ENCODE measurements around the gene EFCAB5. TPM values are rescaled to one million over a fixed set of nuclear protein-coding genes. Genes with fewer than 3 reads are reported as not detected.
"Not testable (repeated sequence)": the region's sequence is repeated elsewhere in the genome, so short reads cannot be mapped to it uniquely, and the experiment has no call there.

The EFCAB5 gene
- 0.08 to 0.17 TPM (median 0.13 TPM) in 3 replicates for polyA plus RNA-seq
- polyA plus RNA-seq (2011; ENCODE audit: low read depth), result 0.51 TPM
- polyA plus RNA-seq (2011; cell fraction: cytosol; rRNA removed), result 0.09 and 0.10 TPM in 2 replicates
- polyA plus RNA-seq (2011; cell fraction: nucleus; rRNA removed), result 0.28 and 0.33 TPM in 2 replicates
- 0.08 and 0.29 TPM in 2 replicates for polyA plus RNA-seq (2012; ENCODE audit: low replicate concordance)
- not detected in 3 replicates for polyA minus RNA-seq
- polyA minus RNA-seq (2011; cell fraction: cytosol; rRNA and poly(A)+ RNA removed), result not detected
- polyA minus RNA-seq (2011; cell fraction: nucleus; rRNA and poly(A)+ RNA removed), result 0.74 and 1.2 TPM in 2 replicates

DNA sequence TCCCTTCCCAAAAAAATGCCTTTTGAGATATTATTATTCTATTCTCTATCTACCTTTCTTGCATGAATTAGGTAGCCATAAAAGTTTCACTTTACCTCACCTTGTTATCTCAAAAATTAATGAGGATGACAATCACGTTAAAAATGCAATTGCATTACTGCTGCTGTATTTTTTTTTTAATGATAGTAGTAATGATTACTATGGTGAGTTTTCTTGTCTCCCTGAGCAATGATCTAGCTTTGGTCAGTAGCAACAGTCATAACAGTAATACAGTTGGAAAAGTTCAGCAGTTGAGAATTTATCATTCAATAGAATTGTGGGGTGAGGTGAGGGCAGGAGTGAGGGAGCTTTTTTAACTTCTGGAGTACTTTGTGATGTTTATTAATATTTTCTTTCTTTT, at the start of gene EFCAB5:
Gene EFCAB5 (plus strand): TSS at position 301 of the 400 bp plus-strand sequence. CDS start 163 bp downstream, outside the sequence.
- no peak for TF ChIP-seq EZH2 (IDR thresholded peaks at IDR 0.05; ENCODE audit: low read length)
- TF ChIP-seq, protein P1, sequence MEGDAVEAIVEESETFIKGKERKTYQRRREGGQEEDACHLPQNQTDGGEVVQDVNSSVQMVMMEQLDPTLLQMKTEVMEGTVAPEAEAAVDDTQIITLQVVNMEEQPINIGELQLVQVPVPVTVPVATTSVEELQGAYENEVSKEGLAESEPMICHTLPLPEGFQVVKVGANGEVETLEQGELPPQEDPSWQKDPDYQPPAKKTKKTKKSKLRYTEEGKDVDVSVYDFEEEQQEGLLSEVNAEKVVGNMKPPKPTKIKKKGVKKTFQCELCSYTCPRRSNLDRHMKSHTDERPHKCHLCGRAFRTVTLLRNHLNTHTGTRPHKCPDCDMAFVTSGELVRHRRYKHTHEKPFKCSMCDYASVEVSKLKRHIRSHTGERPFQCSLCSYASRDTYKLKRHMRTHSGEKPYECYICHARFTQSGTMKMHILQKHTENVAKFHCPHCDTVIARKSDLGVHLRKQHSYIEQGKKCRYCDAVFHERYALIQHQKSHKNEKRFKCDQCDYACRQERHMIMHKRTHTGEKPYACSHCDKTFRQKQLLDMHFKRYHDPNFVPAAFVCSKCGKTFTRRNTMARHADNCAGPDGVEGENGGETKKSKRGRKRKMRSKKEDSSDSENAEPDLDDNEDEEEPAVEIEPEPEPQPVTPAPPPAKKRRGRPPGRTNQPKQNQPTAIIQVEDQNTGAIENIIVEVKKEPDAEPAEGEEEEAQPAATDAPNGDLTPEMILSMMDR (optimal IDR thresholded peaks at IDR 0.05 in 1 of 3, IDR thresholded peaks at IDR 0.05 in 1 of 3, conservative IDR thresholded peaks at IDR 0.05 in 1 of 3; ENCODE audit: extremely low read depth in 1 of 3, insufficient read depth in 2 of 3, low read length in 3 of 3), result no peak
- no peak within 1 kb of the TSS for H3K4me3 ChIP-seq (ENCODE audit: control insufficient read depth in 2 of 3, extremely low read depth in 1 of 3, insufficient read depth in 2 of 3, low read depth in 1 of 3, low read length in 3 of 3)
- H3K4me2 ChIP-seq (ENCODE audit: control insufficient read depth, extremely low read depth, insufficient read depth, low read depth, low read length), result no peak within 1 kb of the TSS
- dilution Hi-C loops (cut with MboI; ENCODE audit: extremely low pct_ligation_motif_present, low sequenced_read_pairs), result no loop called here
- no peaks in the 10 kb centered on the region for H4K20me1 ChIP-seq (ENCODE audit: control insufficient read depth, extremely low read depth, insufficient read depth, low read length)
- no peaks in the 10 kb centered on the region for H3K36me3 ChIP-seq (ENCODE audit: control insufficient read depth in 2 of 2, extremely low read depth in 1 of 2, insufficient read depth in 2 of 2, low read length in 2 of 2)
- H2AFZ ChIP-seq (ENCODE audit: control insufficient read depth, low read length), result no peak within 1 kb of the TSS
- no peaks in the 10 kb centered on the region for H3K27me3 ChIP-seq (ENCODE audit: control insufficient read depth, extremely low read depth, insufficient read depth, low read length)
- DNase-seq (ENCODE audit: low read depth, low spot score) (no peak), FAIRE-seq (no peak)
- no peak within 1 kb of the TSS for H3K27ac ChIP-seq (ENCODE audit: control insufficient read depth, insufficient read depth, low read length)
- H3K9ac ChIP-seq (ENCODE audit: control insufficient read depth, extremely low read depth, insufficient read depth, low read length), result no peak within 1 kb of the TSS
- no peaks in the 10 kb centered on the region for H3K9me3 ChIP-seq (ENCODE audit: control insufficient read depth, low read depth, low read length)
- H3K9me1 ChIP-seq (ENCODE audit: control insufficient read depth, extremely low read depth, insufficient read depth, low read length), result no peaks in the 10 kb centered on the region
- no peaks in the 10 kb centered on the region for H3K4me1 ChIP-seq (ENCODE audit: control insufficient read depth, extremely low read depth, insufficient read depth, low read length)
- H3K79me2 ChIP-seq (ENCODE audit: control insufficient read depth, insufficient read depth, low read length), result no peaks in the 10 kb centered on the region

DNA sequence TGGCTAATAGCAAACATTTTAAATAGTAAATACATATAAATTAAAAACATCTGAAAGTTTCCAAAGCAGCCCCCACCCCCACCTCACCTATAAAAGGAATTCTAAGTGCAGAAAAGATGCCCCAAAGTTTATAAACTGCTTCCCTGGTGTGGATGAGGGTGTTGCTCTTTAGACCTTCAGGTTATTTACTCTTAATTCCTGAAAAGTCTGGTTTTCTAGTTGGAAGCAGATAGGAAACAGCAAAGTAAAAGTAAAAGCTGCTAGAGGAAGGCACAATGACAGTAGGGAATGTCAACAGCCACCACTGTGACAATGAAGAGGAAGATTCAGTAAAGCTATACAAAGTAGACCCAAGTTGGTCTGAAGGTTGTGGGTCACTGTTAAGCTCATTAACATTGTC, 49.2 kb upstream of the EFCAB5 start:
- Histone ChIP-seq H4K20me1 (ENCODE audit: control insufficient read depth, extremely low read depth, insufficient read depth, low read length) (no peaks in the 10 kb centered on the region), H3K9me3 (ENCODE audit: control insufficient read depth, low read depth, low read length) (no peaks in the 10 kb centered on the region), H3K9ac (ENCODE audit: control insufficient read depth, extremely low read depth, insufficient read depth, low read length) (no peak overlapping the region), H3K4me2 (ENCODE audit: control insufficient read depth, extremely low read depth, insufficient read depth, low read depth, low read length) (no peak overlapping the region), H3K4me3 (ENCODE audit: control insufficient read depth in 2 of 3, extremely low read depth in 1 of 3, insufficient read depth in 2 of 3, low read depth in 1 of 3, low read length in 3 of 3) (no peak overlapping the region), H3K36me3 (ENCODE audit: control insufficient read depth in 2 of 2, extremely low read depth in 1 of 2, insufficient read depth in 2 of 2, low read length in 2 of 2) (no peaks in the 10 kb centered on the region), H3K4me1 (ENCODE audit: control insufficient read depth, extremely low read depth, insufficient read depth, low read length) (peaks cover 10% of the 10 kb centered on the region), H2AFZ (ENCODE audit: control insufficient read depth, low read length) (no peak overlapping the region), H3K79me2 (ENCODE audit: control insufficient read depth, insufficient read depth, low read length) (peaks cover 45% of the 10 kb centered on the region), H3K27ac (ENCODE audit: control insufficient read depth, insufficient read depth, low read length) (no peak overlapping the region), H3K9me1 (ENCODE audit: control insufficient read depth, extremely low read depth, insufficient read depth, low read length) (no peaks in the 10 kb centered on the region), H3K27me3 (ENCODE audit: control insufficient read depth, extremely low read depth, insufficient read depth, low read length) (no peaks in the 10 kb centered on the region)
- TF ChIP-seq, protein P1 (optimal IDR thresholded peaks at IDR 0.05 in 1 of 3, IDR thresholded peaks at IDR 0.05 in 1 of 3, conservative IDR thresholded peaks at IDR 0.05 in 1 of 3; ENCODE audit: extremely low read depth in 1 of 3, insufficient read depth in 2 of 3, low read length in 3 of 3), result no peak
- no peak for TF ChIP-seq EZH2 (IDR thresholded peaks at IDR 0.05; ENCODE audit: low read length)
- FAIRE-seq (no peak), DNase-seq (ENCODE audit: low read depth, low spot score) (no peak)
- dilution Hi-C loops (cut with MboI; ENCODE audit: extremely low pct_ligation_motif_present, low sequenced_read_pairs), result no loop called here

DNA sequence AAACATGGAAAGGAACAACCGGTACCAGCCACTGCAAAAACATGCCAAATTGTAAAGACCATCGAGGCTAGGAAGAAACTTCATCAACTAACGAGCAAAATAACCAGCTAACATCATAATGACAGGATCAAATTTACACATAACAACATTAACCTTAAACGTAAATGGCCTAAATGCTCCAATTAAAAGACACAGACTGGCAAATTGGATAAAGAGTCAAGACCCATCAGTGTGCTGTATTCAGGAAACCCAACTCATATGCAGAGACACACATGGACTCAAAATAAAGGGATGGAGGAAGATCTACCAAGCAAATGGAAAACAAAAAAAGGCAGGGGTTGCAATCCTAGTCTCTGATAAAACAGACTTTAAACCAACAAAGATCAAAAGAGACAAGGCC, 44.3 kb upstream of the EFCAB5 start:
- H3K4me3 ChIP-seq (ENCODE audit: control insufficient read depth in 2 of 3, extremely low read depth in 1 of 3, insufficient read depth in 2 of 3, low read depth in 1 of 3, low read length in 3 of 3); DNase-seq (ENCODE audit: low read depth, low spot score); H3K27ac ChIP-seq (ENCODE audit: control insufficient read depth, insufficient read depth, low read length); H4K20me1 ChIP-seq (ENCODE audit: control insufficient read depth, extremely low read depth, insufficient read depth, low read length); H2AFZ ChIP-seq (ENCODE audit: control insufficient read depth, low read length); H3K36me3 ChIP-seq (ENCODE audit: control insufficient read depth in 2 of 2, extremely low read depth in 1 of 2, insufficient read depth in 2 of 2, low read length in 2 of 2); H3K9me1 ChIP-seq (ENCODE audit: control insufficient read depth, extremely low read depth, insufficient read depth, low read length); H3K4me1 ChIP-seq (ENCODE audit: control insufficient read depth, extremely low read depth, insufficient read depth, low read length); dilution Hi-C loops (cut with MboI; ENCODE audit: extremely low pct_ligation_motif_present, low sequenced_read_pairs); H3K27me3 ChIP-seq (ENCODE audit: control insufficient read depth, extremely low read depth, insufficient read depth, low read length); H3K9me3 ChIP-seq (ENCODE audit: control insufficient read depth, low read depth, low read length); FAIRE-seq; H3K9ac ChIP-seq (ENCODE audit: control insufficient read depth, extremely low read depth, insufficient read depth, low read length); H3K4me2 ChIP-seq (ENCODE audit: control insufficient read depth, extremely low read depth, insufficient read depth, low read depth, low read length): not testable (repeated sequence)
- H3K79me2 ChIP-seq (ENCODE audit: control insufficient read depth, insufficient read depth, low read length), result peaks cover 33% of the 10 kb centered on the region

All from keratinocyte (primary cell).